Thyroid gland (tissue), 4 donors: ENCODE results near the gene YPEL5. TPM values are rescaled to one million over a fixed set of nuclear protein-coding genes. Genes with fewer than 3 reads are reported as not detected.

Experiments
- DNase-seq, 2 donors: peaks; one replicate each; pipeline ENCODE4 v3.0.0-alpha.2; 2019
- H3K27ac ChIP-seq, 3 donors: fragments of 200-600 bp; sonication (generic); 1 replicate in 2 of 3; 2 replicates in 1 of 3; pipeline ENCODE4 v1.5.1; 2016 to 2019; ENCODE audit warnings: mild to moderate bottlenecking in 1 of 3, moderate library complexity in 1 of 3
- H3K27me3 ChIP-seq: fragments of 200-600 bp; sonication (generic); one replicate; pipeline ENCODE4 v1.5.1; 2019
- H3K36me3 ChIP-seq, 2 donors: fragments of 200-600 bp; sonication (generic); one replicate each; pipeline ENCODE4 v1.5.1; 2016 to 2019
- H3K4me1 ChIP-seq, 2 donors: fragments of 200-600 bp; sonication (generic); one replicate each; pipeline ENCODE4 v1.5.1; 2017 to 2019
- H3K4me3 ChIP-seq, 3 donors: fragments of 200-600 bp; sonication (generic); replicated peaks in 1 of 3; 1 replicate in 2 of 3; 2 replicates in 1 of 3; pipeline ENCODE4 v1.5.1; 2016; ENCODE audit warnings: mild to moderate bottlenecking in 1 of 3
- H3K9me3 ChIP-seq: fragments of 200-600 bp; sonication (generic); one replicate; pipeline ENCODE4 v1.5.1; 2017
- POLR2A ChIP-seq, 2 donors: fragments of 450-650 bp; IDR thresholded peaks; one replicate each; pipeline ENCODE4 v1.6.1; 2017; ENCODE audit warnings: antibody characterized with exemption in 2 of 2, mild to moderate bottlenecking in 2 of 2, moderate library complexity in 1 of 2
- WGBS, 2 donors: methylation state at CpG; one replicate each; pipeline ENCODE4 v1.1.5; 2017; 5-methylcytosine and 5-hydroxymethylcytosine counted together
- intact Hi-C: fragments of 100-400 bp; cut with DNase I; formaldehyde crosslinking; loops from one replicate; pipeline ENCODE4 v1.15.1; 2023
- total RNA-seq, 4 donors: library from RNA; depleted of rRNA; stranded (reverse); fragments of >200 nt; gene quantifications; one replicate each; pipeline ENCODE4 v1.2.3, GENCODE V29; 2016
- TF ChIP-seq, protein P1 (sequence below), 6 experiments: fragments of 200-600 bp in 3 of 6; fragments of 450-650 bp in 3 of 6; sonication (generic) in 3 of 6; IDR thresholded peaks; one replicate each; pipeline ENCODE4 v1.5.1; 2016 to 2019; ENCODE audit warnings: antibody characterized with exemption in 6 of 6, mild to moderate bottlenecking in 2 of 6, inconsistent platforms in 1 of 6, moderate library complexity in 1 of 6

YPEL5 gene
- total RNA-seq, 4 donors from 2014 or later: 74.7 to 129 (median 103) TPM

DNA sequence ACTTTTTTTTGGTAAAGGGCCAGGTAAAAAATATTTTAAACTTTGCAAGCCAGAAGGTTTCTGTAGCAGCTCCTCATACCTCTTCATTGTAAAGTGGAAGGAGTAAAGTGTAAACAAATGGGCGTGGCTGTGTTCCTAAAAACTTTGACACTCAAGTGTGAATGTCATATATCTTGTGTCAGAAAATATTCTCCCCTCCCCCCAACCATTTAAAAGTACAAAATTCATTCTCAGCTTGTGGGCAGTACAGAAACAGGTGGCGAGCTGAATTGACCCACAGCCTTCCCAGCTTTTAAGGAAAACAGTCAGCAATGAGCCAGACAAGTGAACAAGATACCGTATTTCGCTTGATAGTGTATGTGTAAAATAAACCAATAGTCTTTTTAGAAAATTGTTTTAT lies 4.0 kb downstream of the YPEL5 start:
- Histone ChIP-seq H3K36me3 (no peaks in the 10 kb centered on the region), H3K9me3 (no peaks in the 10 kb centered on the region), H3K27ac (peak overlapping the region in 1 of 3 donors; percentile 41), H3K4me3 (no peak overlapping the region), H3K27me3 (no peaks in the 10 kb centered on the region), H3K4me1 (peaks cover 34 to 41% of the 10 kb centered on the region in 2 donors)
- whole genome bisulfite sequencing, 2 donors: 62 to 75% methylated on average over 4 of the region's 4 CpGs
- intact Hi-C loops: no loop called here
- no peak for DNase-seq
- TF ChIP-seq, protein P1, sequence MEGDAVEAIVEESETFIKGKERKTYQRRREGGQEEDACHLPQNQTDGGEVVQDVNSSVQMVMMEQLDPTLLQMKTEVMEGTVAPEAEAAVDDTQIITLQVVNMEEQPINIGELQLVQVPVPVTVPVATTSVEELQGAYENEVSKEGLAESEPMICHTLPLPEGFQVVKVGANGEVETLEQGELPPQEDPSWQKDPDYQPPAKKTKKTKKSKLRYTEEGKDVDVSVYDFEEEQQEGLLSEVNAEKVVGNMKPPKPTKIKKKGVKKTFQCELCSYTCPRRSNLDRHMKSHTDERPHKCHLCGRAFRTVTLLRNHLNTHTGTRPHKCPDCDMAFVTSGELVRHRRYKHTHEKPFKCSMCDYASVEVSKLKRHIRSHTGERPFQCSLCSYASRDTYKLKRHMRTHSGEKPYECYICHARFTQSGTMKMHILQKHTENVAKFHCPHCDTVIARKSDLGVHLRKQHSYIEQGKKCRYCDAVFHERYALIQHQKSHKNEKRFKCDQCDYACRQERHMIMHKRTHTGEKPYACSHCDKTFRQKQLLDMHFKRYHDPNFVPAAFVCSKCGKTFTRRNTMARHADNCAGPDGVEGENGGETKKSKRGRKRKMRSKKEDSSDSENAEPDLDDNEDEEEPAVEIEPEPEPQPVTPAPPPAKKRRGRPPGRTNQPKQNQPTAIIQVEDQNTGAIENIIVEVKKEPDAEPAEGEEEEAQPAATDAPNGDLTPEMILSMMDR (IDR thresholded peaks at IDR 0.05): no peak
- TF ChIP-seq POLR2A (IDR thresholded peaks at IDR 0.05): no peak

DNA sequence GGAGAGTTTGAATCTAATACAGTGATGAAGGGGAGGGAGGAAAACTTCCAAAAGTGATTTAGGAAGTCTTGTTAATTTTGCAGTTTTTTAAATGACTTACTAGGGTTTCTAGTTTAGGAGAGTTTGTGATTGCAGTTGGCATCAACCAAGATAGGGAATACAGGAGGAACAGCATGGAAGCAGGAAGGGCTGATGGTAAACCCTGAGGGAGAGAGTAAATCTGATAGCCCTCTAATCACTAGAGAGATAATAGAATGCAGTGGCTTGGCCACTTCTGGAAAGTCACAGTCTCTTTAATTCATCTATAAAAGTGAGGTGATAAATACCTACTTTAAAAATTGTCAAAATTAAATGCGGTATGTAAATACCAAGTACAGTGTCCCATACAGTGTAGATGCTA lies 5.6 kb downstream of the YPEL5 start:
- intact Hi-C loops: no loop called here
- peaks cover 30 to 39% of the 10 kb centered on the region in 2 donors for H3K4me1 ChIP-seq
- TF ChIP-seq, protein P1 (IDR thresholded peaks at IDR 0.05): no peak
- no peak for TF ChIP-seq POLR2A (IDR thresholded peaks at IDR 0.05)

DNA sequence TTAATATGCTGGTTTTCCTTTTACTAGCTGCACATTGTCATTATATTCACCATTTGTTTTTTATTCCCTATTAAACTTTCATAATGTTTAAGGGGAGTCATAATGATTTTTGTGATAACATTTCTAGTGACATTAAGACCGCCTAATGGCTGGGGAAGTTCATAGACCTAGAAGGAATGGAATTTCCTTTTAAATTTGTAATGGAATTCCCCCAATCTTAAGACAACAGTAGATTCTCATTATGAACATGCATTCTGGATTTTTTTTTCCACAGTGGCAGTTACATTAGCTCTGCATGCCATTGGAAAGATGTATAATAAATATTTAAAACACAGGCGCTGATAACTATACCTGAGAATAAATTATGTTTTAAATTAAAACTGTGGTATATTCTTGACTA lies 8.4 kb downstream of the YPEL5 start:
- Histone ChIP-seq H3K27me3 (no peaks in the 10 kb centered on the region), H3K27ac (no peak overlapping the region), H3K36me3 (peaks cover 20 to 22% of the 10 kb centered on the region in 2 donors), H3K9me3 (no peaks in the 10 kb centered on the region), H3K4me3 (no peak overlapping the region), H3K4me1 (peaks cover 10 to 18% of the 10 kb centered on the region in 2 donors)
- TF ChIP-seq, protein P1 (IDR thresholded peaks at IDR 0.05): no peak
- no peak for TF ChIP-seq POLR2A (IDR thresholded peaks at IDR 0.05)
- intact Hi-C loops: no loop called here
- WGBS, 2 donors: 83 to 89% methylated on average over 2 of the region's 2 CpGs
- no peak for DNase-seq

More for the DNA sequence above, 5.6 kb downstream of the YPEL5 start:
- Histone ChIP-seq H3K27me3 (no peaks in the 10 kb centered on the region), H3K9me3 (no peaks in the 10 kb centered on the region), H3K36me3 (peaks cover under 1 to 1% of the 10 kb centered on the region in 2 donors), H3K4me3 (no peak overlapping the region), H3K27ac (no peak overlapping the region)
- no peak for DNase-seq
- 96 to 98% methylated on average over 1 of the region's 1 CpG for WGBS, 2 donors

DNA sequence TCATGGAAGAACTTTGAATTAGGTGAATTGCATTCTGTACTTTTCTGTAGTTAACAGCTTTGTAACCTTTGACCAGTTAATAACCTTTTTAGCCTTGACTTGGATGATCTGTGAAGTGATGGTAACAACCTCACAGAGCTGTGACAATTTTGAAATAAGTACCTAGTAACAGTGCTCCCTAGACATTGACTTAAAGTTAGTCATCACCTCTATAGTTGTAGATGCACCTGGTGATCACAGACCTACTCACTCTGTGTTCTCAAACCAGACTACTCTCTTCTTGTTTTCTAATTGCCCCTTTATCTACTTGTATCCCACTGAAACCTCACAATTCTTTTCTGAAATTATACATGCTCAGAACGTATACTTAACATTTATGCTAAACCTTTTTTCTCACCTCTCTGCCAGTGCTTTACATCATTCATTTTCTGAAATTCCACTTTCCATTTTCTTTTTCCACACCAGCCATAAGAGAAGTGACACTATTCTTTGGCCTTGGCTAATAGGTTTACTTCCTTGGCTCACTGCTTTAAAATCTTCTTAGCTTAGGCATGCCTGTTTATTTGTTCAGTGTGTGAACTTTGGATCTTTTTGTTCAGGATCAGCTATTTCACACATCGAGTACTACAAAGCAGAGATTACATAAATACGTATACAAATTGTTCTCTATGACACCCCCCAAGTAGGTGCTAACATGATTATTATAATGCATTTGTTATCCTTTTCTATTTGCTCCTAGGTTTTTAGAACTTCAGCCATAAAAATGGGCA lies 9.3 kb downstream of the YPEL5 start:
- H3K4me1 ChIP-seq: peaks cover 2 to 9% of the 10 kb centered on the region in 2 donors
- peaks cover 24% of the 10 kb centered on the region in 2 donors for H3K36me3 ChIP-seq
- no peaks in the 10 kb centered on the region for H3K27me3 ChIP-seq
- H3K27ac ChIP-seq: no peak overlapping the region
- intact Hi-C loops: no loop called here
- WGBS, 2 donors: 74 to 82% methylated on average over 3 of the region's 3 CpGs
- H3K4me3 ChIP-seq: no peak overlapping the region
- no peaks in the 10 kb centered on the region for H3K9me3 ChIP-seq
- DNase-seq: no peak
- no peak for TF ChIP-seq POLR2A (IDR thresholded peaks at IDR 0.05)
- TF ChIP-seq, protein P1 (IDR thresholded peaks at IDR 0.05): no peak

DNA sequence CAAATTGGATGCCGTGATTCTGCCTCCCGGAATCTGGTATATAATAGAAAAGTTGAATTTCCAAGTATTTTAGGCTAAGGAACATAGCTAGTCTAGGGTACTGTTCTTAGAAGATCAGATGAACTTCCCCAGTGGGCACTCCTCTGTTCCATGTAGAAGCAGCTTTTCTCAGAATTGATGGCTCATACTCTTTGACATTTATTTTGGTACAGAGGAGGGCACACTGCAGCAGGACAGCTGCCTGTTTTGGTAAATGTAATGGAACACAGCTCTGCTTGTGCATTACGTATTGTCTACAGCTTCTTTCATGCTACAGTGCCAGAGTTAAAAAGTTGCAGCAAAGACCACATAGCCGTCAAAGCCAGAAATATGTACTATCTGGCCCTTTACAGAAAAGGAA lies 10.8 kb downstream of the YPEL5 start:
- no peaks in the 10 kb centered on the region for H3K4me1 ChIP-seq

More for the DNA sequence above, 10.8 kb downstream of the YPEL5 start:
- no peaks in the 10 kb centered on the region for H3K27me3 ChIP-seq
- peaks cover 24% of the 10 kb centered on the region in 2 donors for H3K36me3 ChIP-seq
- no peak overlapping the region for H3K4me3 ChIP-seq
- TF ChIP-seq POLR2A (IDR thresholded peaks at IDR 0.05): no peak
- TF ChIP-seq, protein P1 (IDR thresholded peaks at IDR 0.05): no peak
- no peaks in the 10 kb centered on the region for H3K9me3 ChIP-seq
- H3K27ac ChIP-seq: no peak overlapping the region
- intact Hi-C loops: no loop called here
- 92 to 93% methylated on average over 4 of the region's 4 CpGs for WGBS, 2 donors
- no peak for DNase-seq
